ENCODE results near the gene ANKS6. TPM values are rescaled to one million over a fixed set of nuclear protein-coding genes. Genes with fewer than 3 reads are reported as not detected.
A peak's percentile ranks its signal among the peaks of the same experiment; 100 is the strongest.

Gene ANKS6
- total and polyA plus RNA-seq, 7 donors: 2.5 to 6.2 (median 4.7) TPM

- no peak for DNase-seq
- no peak for ATAC-seq
- intact Hi-C loops (cut with DNase I): no loop called here
- Histone ChIP-seq H3K36me3 (ENCODE audit: insufficient read depth in 1 of 2, low read depth in 1 of 2) (peaks cover 0 to 33% of the 10 kb centered on the region in 2 donors), H3K4me1 (no peaks in the 10 kb centered on the region), H3K9me3 (no peaks in the 10 kb centered on the region), H3K27ac (no peak overlapping the region), H3K27me3 (ENCODE audit: insufficient read depth in 3 of 3, low read length in 2 of 3) (no peaks in the 10 kb centered on the region), H3K4me3 (no peak overlapping the region)
- TF ChIP-seq CTCF (IDR thresholded peaks at IDR 0.05): no peak
- WGBS, 3 donors: 92 to 95% (median 94%) methylated on average over 12 of the region's 12 CpGs
Observed at GRCh38 chr9:98787766-98788335, 8.5 kb downstream of the ANKS6 start.

DNA sequence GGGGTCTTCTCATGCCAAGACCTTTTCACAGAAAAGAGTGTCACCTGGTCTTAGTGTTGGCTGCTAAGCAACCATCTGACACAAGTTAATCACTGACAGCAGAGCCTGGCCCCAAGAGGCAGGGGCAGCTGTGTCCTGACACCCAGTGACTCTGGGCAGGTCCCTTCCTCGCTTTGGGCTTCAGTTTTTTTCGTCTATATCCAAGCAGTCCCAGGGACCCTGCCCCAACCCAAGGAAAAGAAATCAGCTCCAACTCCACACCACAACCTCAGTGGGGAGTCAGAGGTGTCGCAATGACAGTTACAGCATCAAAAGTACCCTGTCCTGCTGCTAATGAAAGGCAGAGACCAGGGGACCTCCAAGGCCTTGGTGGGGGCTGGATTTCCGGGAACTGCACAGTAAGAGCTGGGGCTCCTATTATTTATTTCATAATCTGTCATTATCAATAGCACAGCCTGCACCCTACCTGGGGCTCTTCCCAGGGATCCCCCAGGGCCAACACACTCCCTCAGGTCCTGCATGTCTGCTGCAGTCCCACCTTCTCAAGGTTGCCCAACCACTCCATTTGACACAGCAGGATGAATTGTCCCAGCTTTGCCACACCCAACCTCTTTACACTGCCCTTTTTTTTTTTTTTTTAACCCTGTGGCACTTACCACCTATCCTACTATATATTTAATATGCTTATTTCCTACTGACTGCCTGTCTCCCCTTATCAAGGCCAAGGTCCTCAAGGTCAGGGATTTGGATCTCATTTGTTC is 9.4 kb downstream of the ANKS6 start:
- Histone ChIP-seq H3K27ac (no peak overlapping the region), H3K4me1 (no peaks in the 10 kb centered on the region), H3K36me3 (ENCODE audit: insufficient read depth in 1 of 2, low read depth in 1 of 2) (peaks cover 0 to 42% of the 10 kb centered on the region in 2 donors), H3K27me3 (ENCODE audit: insufficient read depth in 3 of 3, low read length in 2 of 3) (no peaks in the 10 kb centered on the region), H3K4me3 (no peak overlapping the region), H3K9me3 (no peaks in the 10 kb centered on the region)
- 91 to 94% (median 94%) methylated on average over 4 of the region's 4 CpGs for WGBS, 3 donors
- intact Hi-C loops (cut with DNase I): no loop called here
- no peak for TF ChIP-seq CTCF (IDR thresholded peaks at IDR 0.05)
- no peak for DNase-seq
- ATAC-seq: no peak

- 65 to 68% (median 66%) methylated on average over 11 of the region's 11 CpGs for WGBS, 3 donors
- H3K9me3 ChIP-seq: no peaks in the 10 kb centered on the region
- H3K27me3 ChIP-seq (ENCODE audit: insufficient read depth in 3 of 3, low read length in 2 of 3): no peaks in the 10 kb centered on the region
- H3K4me1 ChIP-seq: no peaks in the 10 kb centered on the region
- intact Hi-C loops (cut with DNase I): no loop called here
- H3K4me3 ChIP-seq: no peak overlapping the region
- no peak overlapping the region for H3K27ac ChIP-seq
- no peak for TF ChIP-seq CTCF (IDR thresholded peaks at IDR 0.05)
- ATAC-seq (peak in 1 of 4 donors; percentile 36), DNase-seq (no peak)
- peaks cover 0 to 55% of the 10 kb centered on the region in 2 donors for H3K36me3 ChIP-seq (ENCODE audit: insufficient read depth in 1 of 2, low read depth in 1 of 2)
Observed at GRCh38 chr9:98784831-98785806, 11.2 kb downstream of the ANKS6 start.

DNA sequence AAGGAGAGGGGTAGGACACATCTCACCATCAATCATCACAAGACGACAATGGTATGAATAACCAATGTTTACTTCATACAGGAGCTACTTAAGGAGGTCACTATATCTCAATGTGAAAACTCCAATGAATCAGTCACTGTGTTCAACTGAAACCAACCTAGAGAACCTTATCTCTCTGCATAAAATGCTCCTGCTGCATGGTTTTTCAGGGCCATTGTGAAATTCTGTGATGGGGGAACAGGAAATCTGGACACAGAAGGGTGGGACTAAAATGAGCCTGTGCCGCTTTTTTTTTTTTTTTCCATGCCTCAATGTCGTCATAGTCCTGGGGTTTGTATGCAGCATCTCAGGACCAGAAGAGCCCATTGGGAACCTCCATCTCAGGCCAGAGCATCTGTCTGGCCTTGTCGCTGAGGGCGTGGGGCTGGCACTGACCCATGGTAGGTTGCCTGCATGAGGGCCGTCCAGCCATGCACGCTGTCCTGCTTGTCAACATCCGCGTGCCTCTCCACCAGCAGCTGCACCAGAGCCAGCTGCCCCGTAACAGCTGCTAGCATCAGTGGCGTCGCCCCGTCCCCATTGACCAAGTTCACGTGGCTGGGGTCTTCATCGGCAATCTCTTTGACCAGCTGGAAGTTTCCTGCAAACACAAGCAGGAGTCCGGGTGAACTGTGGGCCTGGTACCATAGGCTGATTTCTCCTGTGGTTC is 12.7 kb downstream of the ANKS6 start:
- peaks cover 0 to 55% of the 10 kb centered on the region in 2 donors for H3K36me3 ChIP-seq (ENCODE audit: insufficient read depth in 1 of 2, low read depth in 1 of 2)
- intact Hi-C loops (cut with DNase I): no loop called here
- H3K4me1 ChIP-seq: no peaks in the 10 kb centered on the region
- DNase-seq: peak in 1 of 2 donors; percentile 76
- no peaks in the 10 kb centered on the region for H3K9me3 ChIP-seq
- peak in 2 of 4 donors; percentile 28 to 58 for ATAC-seq
- H3K27me3 ChIP-seq (ENCODE audit: insufficient read depth in 3 of 3, low read length in 2 of 3): no peaks in the 10 kb centered on the region
- WGBS, 3 donors: 56 to 70% (median 60%) methylated on average over 16 of the region's 16 CpGs
- H3K4me3 ChIP-seq: no peak overlapping the region
- H3K27ac ChIP-seq: no peak overlapping the region
- no peak for TF ChIP-seq CTCF (IDR thresholded peaks at IDR 0.05)
